ENCODE data around the gene AMPD3. TPM values are rescaled to one million over a fixed set of nuclear protein-coding genes. Genes with fewer than 3 reads are reported as not detected.
A peak's percentile ranks its signal among the peaks of the same experiment; 100 is the strongest.

AMPD3 gene
- 10 to 100 TPM; 13.2 to 14.1 TPM for total RNA-seq
- 17.6 TPM for polyA plus RNA-seq (2013, experiment 1 of 2)
- 20.1 TPM for polyA plus RNA-seq (2013, experiment 2 of 2)
- total RNA-seq: 6.3 to 95.1 (median 34.1) reads per million in 172 experiments

GRCh38 chr11:10454878-10455631 lies at the start of gene AMPD3:
Gene AMPD3 (plus strand): TSS chr11:10455264. CDS start chr11:10461520, 6,256 bp downstream.
- peak within 1 kb of the TSS; percentile 66 for H3K4me3 ChIP-seq (ENCODE audit: low read length)

DNA sequence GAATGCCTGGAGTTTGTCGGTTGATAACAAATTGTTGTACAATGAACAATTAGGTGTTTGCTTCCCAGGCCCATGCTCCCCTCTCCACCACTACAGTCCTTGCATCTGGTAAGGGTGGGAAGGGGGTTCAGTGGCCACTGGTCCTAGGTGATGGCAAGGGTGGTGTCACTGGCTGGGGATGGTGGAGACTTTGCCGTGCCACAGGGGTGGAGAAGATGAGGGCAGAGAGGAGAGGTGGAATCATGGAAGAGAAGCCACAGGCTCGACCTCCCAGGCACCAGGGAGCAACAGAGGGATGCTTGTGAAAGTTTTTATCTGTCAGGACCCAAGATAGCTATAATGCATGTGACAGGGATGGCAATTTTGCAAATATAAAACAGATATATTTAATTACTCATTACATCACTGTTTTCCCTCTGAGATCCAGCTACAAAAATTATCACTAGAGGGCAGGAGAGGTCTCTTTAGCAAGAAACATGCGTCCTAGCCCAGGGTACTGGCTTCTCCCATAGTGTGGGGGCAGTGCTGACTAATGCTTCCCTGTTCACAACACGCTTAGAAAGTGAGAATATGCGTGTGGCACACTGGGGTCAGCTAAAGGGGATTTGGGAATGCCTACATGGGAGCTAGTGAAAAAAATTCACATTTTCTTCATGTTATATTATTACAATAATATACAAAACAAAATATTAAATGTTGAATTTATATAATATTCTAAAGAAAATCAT lies 49.0 kb upstream of the AMPD3 start:
- no peaks in the 10 kb centered on the region for H3K36me3 Mint-ChIP-seq (ENCODE audit: low read depth)
- H3K27ac Mint-ChIP-seq: no peak overlapping the region
- no peaks in the 10 kb centered on the region for H3K27me3 Mint-ChIP-seq
- no peaks in the 10 kb centered on the region for H3K27me3 ChIP-seq (ENCODE audit: control insufficient read depth in 1 of 2, insufficient read depth in 2 of 2, low read length in 2 of 2)
- TF ChIP-seq, protein P1, sequence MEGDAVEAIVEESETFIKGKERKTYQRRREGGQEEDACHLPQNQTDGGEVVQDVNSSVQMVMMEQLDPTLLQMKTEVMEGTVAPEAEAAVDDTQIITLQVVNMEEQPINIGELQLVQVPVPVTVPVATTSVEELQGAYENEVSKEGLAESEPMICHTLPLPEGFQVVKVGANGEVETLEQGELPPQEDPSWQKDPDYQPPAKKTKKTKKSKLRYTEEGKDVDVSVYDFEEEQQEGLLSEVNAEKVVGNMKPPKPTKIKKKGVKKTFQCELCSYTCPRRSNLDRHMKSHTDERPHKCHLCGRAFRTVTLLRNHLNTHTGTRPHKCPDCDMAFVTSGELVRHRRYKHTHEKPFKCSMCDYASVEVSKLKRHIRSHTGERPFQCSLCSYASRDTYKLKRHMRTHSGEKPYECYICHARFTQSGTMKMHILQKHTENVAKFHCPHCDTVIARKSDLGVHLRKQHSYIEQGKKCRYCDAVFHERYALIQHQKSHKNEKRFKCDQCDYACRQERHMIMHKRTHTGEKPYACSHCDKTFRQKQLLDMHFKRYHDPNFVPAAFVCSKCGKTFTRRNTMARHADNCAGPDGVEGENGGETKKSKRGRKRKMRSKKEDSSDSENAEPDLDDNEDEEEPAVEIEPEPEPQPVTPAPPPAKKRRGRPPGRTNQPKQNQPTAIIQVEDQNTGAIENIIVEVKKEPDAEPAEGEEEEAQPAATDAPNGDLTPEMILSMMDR (IDR thresholded peaks at IDR 0.05): peak; percentile 72
- H3K36me3 ChIP-seq (ENCODE audit: insufficient read depth, low read length): no peaks in the 10 kb centered on the region
- ATAC-seq (ENCODE audit: poor library complexity) (peak; percentile 88), DNase-seq (peak in 13 of 14 experiments; percentile 10 to 80 (median 24))
- peaks cover 34% of the 10 kb centered on the region for H3K4me1 Mint-ChIP-seq (ENCODE audit: low read depth)
- peaks cover 18% of the 10 kb centered on the region for H3K4me1 ChIP-seq (ENCODE audit: insufficient read depth, low read length)
- H3K27ac ChIP-seq (ENCODE audit: low read depth in 1 of 2, low read length in 2 of 2): no peak overlapping the region
- H3K4me3 Mint-ChIP-seq: no peak overlapping the region
- ChIA-PET POLR2A (interaction anchor here (0.6 to 1.3 kb wide), 4 partner anchors 135 to 323 kb away, joined by 3 to 6 read pairs (median 3); partner anchors contain the start of gene RNF141), CTCF (interaction anchor here (0.6 to 1.6 kb wide), 28 partner anchors 8 to 341 kb away, joined by 3 to 17 read pairs (median 4); partner anchors contain the start of gene RNF141)
- intact Hi-C loops (cut with DNase I, micrococcal nuclease): loop anchor here (1.0 to 5.0 kb wide), 3 partner anchors 136 to 329 kb away; partner anchors contain the start of gene RNF141 (in 1 of the 2)
- no peak overlapping the region for H3K4me3 ChIP-seq (ENCODE audit: low read length)
- no peaks in the 10 kb centered on the region for H3K9me3 ChIP-seq (ENCODE audit: control insufficient read depth in 1 of 2, insufficient read depth in 1 of 2, low read length in 2 of 2)
- no peaks in the 10 kb centered on the region for H3K9me3 Mint-ChIP-seq

More at GRCh38 chr11:10454878-10455631, at the start of gene AMPD3:
- intact Hi-C loops (cut with DNase I, micrococcal nuclease): loop anchor here (2.0 to 10.0 kb wide), 7 partner anchors 82 to 1768 kb away; partner anchors contain the start of genes RNF141 (in 1 of the 2), SBF2 (in 1 of the 2) and ZBED5 (in 1 of the 2)
- ATAC-seq (ENCODE audit: poor library complexity) (no peak), DNase-seq (peak in 2 of 14 experiments; percentile 56 to 67)
- H3K27me3 Mint-ChIP-seq: no peaks in the 10 kb centered on the region
- peak within 1 kb of the TSS; percentile 93 for H3K4me3 Mint-ChIP-seq
- H3K9me3 Mint-ChIP-seq: no peaks in the 10 kb centered on the region
- peaks cover 80% of the 10 kb centered on the region for H3K4me1 Mint-ChIP-seq (ENCODE audit: low read depth)
- H3K27ac Mint-ChIP-seq: peak within 1 kb of the TSS; percentile 95
- TF ChIP-seq, protein P1 (IDR thresholded peaks at IDR 0.05): no peak
- CTCF ChIA-PET: interaction anchor here (1.1 to 3.0 kb wide), 5 partner anchors 9 to 86 kb away, joined by 3 to 19 read pairs (median 7); partner anchors contain the start of gene RNF141
- peaks cover 73% of the 10 kb centered on the region for H3K4me1 ChIP-seq (ENCODE audit: insufficient read depth, low read length)
- H3K27ac ChIP-seq (ENCODE audit: low read depth in 1 of 2, low read length in 2 of 2): peak within 1 kb of the TSS; percentile 63 to 89
- no peaks in the 10 kb centered on the region for H3K27me3 ChIP-seq (ENCODE audit: control insufficient read depth in 1 of 2, insufficient read depth in 2 of 2, low read length in 2 of 2)
- peaks cover 9% of the 10 kb centered on the region for H3K36me3 Mint-ChIP-seq (ENCODE audit: low read depth)
- POLR2A ChIA-PET: interaction anchor here (0.7 to 3.7 kb wide), 14 partner anchors 9 to 403 kb away, joined by 3 to 18 read pairs (median 6); partner anchors contain the start of genes CTR9, EIF4G2, RNF141 and ZBED5
- no peaks in the 10 kb centered on the region for H3K9me3 ChIP-seq (ENCODE audit: control insufficient read depth in 1 of 2, insufficient read depth in 1 of 2, low read length in 2 of 2)
- no peaks in the 10 kb centered on the region for H3K36me3 ChIP-seq (ENCODE audit: insufficient read depth, low read length)

GRCh38 chr11:10407055-10407454 lies 48.0 kb upstream of the AMPD3 start:
- H3K36me3 ChIP-seq (ENCODE audit: insufficient read depth, low read length): no peaks in the 10 kb centered on the region
- H3K9me3 Mint-ChIP-seq: no peaks in the 10 kb centered on the region
- peak in 2 of 14 experiments; percentile 34 to 51 for DNase-seq
- no peaks in the 10 kb centered on the region for H3K9me3 ChIP-seq (ENCODE audit: control insufficient read depth in 1 of 2, insufficient read depth in 1 of 2, low read length in 2 of 2)
- H3K4me1 Mint-ChIP-seq (ENCODE audit: low read depth): peaks cover 34% of the 10 kb centered on the region
- intact Hi-C loops (cut with DNase I, micrococcal nuclease): loop anchor here in 1 of 2 experiments (5.0 kb wide), 1 partner anchor 135 kb away; the partner anchor contains the start of gene RNF141
- H3K4me3 Mint-ChIP-seq: no peak overlapping the region
- H3K27me3 ChIP-seq (ENCODE audit: control insufficient read depth in 1 of 2, insufficient read depth in 2 of 2, low read length in 2 of 2): no peaks in the 10 kb centered on the region
- H3K27me3 Mint-ChIP-seq: no peaks in the 10 kb centered on the region
- no peak overlapping the region for H3K27ac Mint-ChIP-seq
- POLR2A ChIA-PET: interaction anchor here (1.3 kb wide), 1 partner anchor 134 kb away, joined by 6 read pairs; the partner anchor contains the start of gene RNF141
- H3K36me3 Mint-ChIP-seq (ENCODE audit: low read depth): no peaks in the 10 kb centered on the region
- no peak overlapping the region for H3K27ac ChIP-seq (ENCODE audit: low read depth in 1 of 2, low read length in 2 of 2)
- ATAC-seq (ENCODE audit: poor library complexity): no peak
- CTCF ChIA-PET: interaction anchor here (1.3 to 1.4 kb wide), 4 partner anchors 12 to 316 kb away, joined by 3 to 16 read pairs (median 8); no protein-coding TSS in a partner anchor
- TF ChIP-seq, protein P1 (IDR thresholded peaks at IDR 0.05): no peak
- H3K4me1 ChIP-seq (ENCODE audit: insufficient read depth, low read length): peaks cover 15% of the 10 kb centered on the region
- H3K4me3 ChIP-seq (ENCODE audit: low read length): no peak overlapping the region

All from CD4-positive, alpha-beta T cell (primary cell).